WTC11 (cell line): ENCODE measurements around the gene ZDHHC6.

ENCODE experiments used
- CBFB ChIP-seq: sonication (generic); formaldehyde crosslinking; IDR thresholded peaks from 2 replicates; pipeline ENCODE4 v1.8.1; 2022; ENCODE audit warnings: mild to moderate bottlenecking, low read depth, missing genetic modification reagents
- GABPB1 ChIP-seq: sonication (generic); formaldehyde crosslinking; IDR thresholded peaks from 2 replicates; pipeline ENCODE4 v1.8.1; 2023; ENCODE audit warnings: mild to moderate bottlenecking, missing genetic modification reagents
- NFYB ChIP-seq: sonication (generic); formaldehyde crosslinking; conservative IDR thresholded peaks from 2 replicates; pipeline ENCODE4 v1.8.0; 2022; ENCODE audit warnings: low read depth, missing genetic modification reagents
- NR3C1 ChIP-seq: sonication (generic); formaldehyde crosslinking; conservative IDR thresholded peaks from 2 replicates; pipeline ENCODE4 v1.8.1; 2023; ENCODE audit warnings: low read depth, mild to moderate bottlenecking, missing genetic modification reagents
- TF ChIP-seq, protein P1 (sequence below): sonication (generic); formaldehyde crosslinking; IDR thresholded peaks from 2 replicates; pipeline ENCODE4 v1.8.0; 2023; ENCODE audit warnings: missing genetic modification reagents
- TF ChIP-seq, protein P2 (sequence below): sonication (generic); formaldehyde crosslinking; IDR thresholded peaks from 2 replicates; pipeline ENCODE4 v1.8.0; 2023; ENCODE audit warnings: mild to moderate bottlenecking, missing genetic modification reagents
- TF ChIP-seq, protein P3 (sequence below): fragments of 200-600 bp; IDR thresholded peaks from 2 replicates; pipeline ENCODE4 v1.8.0; 2022; ENCODE audit warnings: antibody characterized with exemption
- TF ChIP-seq, protein P4 (sequence below): sonication (generic); formaldehyde crosslinking; IDR thresholded peaks from 2 replicates; pipeline ENCODE4 v1.8.1; 2022; ENCODE audit warnings: low read depth, mild to moderate bottlenecking, moderate library complexity, missing genetic modification reagents, borderline replicate concordance
- TF ChIP-seq, protein P5 (sequence below): sonication (generic); formaldehyde crosslinking; IDR thresholded peaks from 2 replicates; pipeline ENCODE4 v1.8.0; 2022; ENCODE audit warnings: mild to moderate bottlenecking, missing genetic modification reagents
- TF ChIP-seq, protein P6 (sequence below): sonication (generic); formaldehyde crosslinking; IDR thresholded peaks from 2 replicates; pipeline ENCODE4 v1.8.0; 2022; ENCODE audit warnings: mild to moderate bottlenecking, missing genetic modification reagents
- TF ChIP-seq, protein P7 (sequence below): sonication (generic); formaldehyde crosslinking; IDR thresholded peaks from 2 replicates; pipeline ENCODE4 v1.8.1; 2022; ENCODE audit warnings: low read depth, missing genetic modification reagents, borderline replicate concordance

DNA sequence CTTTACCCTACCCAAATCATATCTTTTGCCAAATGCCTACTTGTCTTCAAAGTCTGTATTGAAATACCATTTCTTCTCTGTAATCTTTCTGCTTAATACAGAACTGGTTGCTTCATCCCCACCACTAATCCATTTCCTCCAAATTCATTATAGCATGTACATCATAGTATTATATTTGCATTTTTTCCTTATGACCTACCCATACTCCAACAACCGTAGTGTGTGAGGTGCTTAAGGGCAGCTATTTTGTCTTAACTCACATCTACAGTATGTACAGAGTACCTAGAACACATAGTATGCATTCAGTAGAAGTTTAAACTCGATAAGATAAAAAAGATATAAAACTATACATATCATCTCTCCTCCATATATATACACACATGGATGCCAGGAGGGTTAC is 49.1 kb downstream of the ZDHHC6 start:
- TF ChIP-seq, protein P1, sequence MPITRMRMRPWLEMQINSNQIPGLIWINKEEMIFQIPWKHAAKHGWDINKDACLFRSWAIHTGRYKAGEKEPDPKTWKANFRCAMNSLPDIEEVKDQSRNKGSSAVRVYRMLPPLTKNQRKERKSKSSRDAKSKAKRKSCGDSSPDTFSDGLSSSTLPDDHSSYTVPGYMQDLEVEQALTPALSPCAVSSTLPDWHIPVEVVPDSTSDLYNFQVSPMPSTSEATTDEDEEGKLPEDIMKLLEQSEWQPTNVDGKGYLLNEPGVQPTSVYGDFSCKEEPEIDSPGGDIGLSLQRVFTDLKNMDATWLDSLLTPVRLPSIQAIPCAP (CRISPR knock-in tag): no peak
- TF ChIP-seq, protein P2, sequence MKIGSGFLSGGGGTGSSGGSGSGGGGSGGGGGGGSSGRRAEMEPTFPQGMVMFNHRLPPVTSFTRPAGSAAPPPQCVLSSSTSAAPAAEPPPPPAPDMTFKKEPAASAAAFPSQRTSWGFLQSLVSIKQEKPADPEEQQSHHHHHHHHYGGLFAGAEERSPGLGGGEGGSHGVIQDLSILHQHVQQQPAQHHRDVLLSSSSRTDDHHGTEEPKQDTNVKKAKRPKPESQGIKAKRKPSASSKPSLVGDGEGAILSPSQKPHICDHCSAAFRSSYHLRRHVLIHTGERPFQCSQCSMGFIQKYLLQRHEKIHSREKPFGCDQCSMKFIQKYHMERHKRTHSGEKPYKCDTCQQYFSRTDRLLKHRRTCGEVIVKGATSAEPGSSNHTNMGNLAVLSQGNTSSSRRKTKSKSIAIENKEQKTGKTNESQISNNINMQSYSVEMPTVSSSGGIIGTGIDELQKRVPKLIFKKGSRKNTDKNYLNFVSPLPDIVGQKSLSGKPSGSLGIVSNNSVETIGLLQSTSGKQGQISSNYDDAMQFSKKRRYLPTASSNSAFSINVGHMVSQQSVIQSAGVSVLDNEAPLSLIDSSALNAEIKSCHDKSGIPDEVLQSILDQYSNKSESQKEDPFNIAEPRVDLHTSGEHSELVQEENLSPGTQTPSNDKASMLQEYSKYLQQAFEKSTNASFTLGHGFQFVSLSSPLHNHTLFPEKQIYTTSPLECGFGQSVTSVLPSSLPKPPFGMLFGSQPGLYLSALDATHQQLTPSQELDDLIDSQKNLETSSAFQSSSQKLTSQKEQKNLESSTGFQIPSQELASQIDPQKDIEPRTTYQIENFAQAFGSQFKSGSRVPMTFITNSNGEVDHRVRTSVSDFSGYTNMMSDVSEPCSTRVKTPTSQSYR: no peak
- TF ChIP-seq GABPB1 (CRISPR knock-in tag) (no peak), CBFB (no peak), NFYB (CRISPR knock-in tag) (no peak), NR3C1 (CRISPR knock-in tag) (no peak)
- TF ChIP-seq, protein P3, sequence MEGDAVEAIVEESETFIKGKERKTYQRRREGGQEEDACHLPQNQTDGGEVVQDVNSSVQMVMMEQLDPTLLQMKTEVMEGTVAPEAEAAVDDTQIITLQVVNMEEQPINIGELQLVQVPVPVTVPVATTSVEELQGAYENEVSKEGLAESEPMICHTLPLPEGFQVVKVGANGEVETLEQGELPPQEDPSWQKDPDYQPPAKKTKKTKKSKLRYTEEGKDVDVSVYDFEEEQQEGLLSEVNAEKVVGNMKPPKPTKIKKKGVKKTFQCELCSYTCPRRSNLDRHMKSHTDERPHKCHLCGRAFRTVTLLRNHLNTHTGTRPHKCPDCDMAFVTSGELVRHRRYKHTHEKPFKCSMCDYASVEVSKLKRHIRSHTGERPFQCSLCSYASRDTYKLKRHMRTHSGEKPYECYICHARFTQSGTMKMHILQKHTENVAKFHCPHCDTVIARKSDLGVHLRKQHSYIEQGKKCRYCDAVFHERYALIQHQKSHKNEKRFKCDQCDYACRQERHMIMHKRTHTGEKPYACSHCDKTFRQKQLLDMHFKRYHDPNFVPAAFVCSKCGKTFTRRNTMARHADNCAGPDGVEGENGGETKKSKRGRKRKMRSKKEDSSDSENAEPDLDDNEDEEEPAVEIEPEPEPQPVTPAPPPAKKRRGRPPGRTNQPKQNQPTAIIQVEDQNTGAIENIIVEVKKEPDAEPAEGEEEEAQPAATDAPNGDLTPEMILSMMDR: no peak
- TF ChIP-seq, protein P4, sequence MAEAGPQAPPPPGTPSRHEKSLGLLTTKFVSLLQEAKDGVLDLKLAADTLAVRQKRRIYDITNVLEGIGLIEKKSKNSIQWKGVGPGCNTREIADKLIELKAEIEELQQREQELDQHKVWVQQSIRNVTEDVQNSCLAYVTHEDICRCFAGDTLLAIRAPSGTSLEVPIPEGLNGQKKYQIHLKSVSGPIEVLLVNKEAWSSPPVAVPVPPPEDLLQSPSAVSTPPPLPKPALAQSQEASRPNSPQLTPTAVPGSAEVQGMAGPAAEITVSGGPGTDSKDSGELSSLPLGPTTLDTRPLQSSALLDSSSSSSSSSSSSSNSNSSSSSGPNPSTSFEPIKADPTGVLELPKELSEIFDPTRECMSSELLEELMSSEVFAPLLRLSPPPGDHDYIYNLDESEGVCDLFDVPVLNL: no peak
- TF ChIP-seq, protein P5, sequence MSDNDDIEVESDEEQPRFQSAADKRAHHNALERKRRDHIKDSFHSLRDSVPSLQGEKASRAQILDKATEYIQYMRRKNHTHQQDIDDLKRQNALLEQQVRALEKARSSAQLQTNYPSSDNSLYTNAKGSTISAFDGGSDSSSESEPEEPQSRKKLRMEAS (CRISPR knock-in tag): no peak
- TF ChIP-seq, protein P6, sequence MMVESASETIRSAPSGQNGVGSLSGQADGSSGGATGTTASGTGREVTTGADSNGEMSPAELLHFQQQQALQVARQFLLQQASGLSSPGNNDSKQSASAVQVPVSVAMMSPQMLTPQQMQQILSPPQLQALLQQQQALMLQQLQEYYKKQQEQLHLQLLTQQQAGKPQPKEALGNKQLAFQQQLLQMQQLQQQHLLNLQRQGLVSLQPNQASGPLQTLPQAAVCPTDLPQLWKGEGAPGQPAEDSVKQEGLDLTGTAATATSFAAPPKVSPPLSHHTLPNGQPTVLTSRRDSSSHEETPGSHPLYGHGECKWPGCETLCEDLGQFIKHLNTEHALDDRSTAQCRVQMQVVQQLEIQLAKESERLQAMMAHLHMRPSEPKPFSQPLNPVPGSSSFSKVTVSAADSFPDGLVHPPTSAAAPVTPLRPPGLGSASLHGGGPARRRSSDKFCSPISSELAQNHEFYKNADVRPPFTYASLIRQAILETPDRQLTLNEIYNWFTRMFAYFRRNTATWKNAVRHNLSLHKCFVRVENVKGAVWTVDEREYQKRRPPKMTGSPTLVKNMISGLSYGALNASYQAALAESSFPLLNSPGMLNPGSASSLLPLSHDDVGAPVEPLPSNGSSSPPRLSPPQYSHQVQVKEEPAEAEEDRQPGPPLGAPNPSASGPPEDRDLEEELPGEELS (CRISPR knock-in tag): no peak
- TF ChIP-seq, protein P7, sequence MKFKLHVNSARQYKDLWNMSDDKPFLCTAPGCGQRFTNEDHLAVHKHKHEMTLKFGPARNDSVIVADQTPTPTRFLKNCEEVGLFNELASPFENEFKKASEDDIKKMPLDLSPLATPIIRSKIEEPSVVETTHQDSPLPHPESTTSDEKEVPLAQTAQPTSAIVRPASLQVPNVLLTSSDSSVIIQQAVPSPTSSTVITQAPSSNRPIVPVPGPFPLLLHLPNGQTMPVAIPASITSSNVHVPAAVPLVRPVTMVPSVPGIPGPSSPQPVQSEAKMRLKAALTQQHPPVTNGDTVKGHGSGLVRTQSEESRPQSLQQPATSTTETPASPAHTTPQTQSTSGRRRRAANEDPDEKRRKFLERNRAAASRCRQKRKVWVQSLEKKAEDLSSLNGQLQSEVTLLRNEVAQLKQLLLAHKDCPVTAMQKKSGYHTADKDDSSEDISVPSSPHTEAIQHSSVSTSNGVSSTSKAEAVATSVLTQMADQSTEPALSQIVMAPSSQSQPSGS (CRISPR knock-in tag): no peak
